Parathyroid adenoma (tissue), 2 donors: ENCODE measurements around the gene CDH10.

Experiments used
- H2AFZ ChIP-seq: fragments of 300-600 bp; sonication (generic); one replicate; pipeline ENCODE4 v1.7.0; 2017; ENCODE audit warnings: antibody characterized with exemption, mild to moderate bottlenecking
- H3K27ac ChIP-seq: fragments of 300-600 bp; sonication (generic); one replicate; pipeline ENCODE4 v1.7.0; 2017
- H3K27me3 ChIP-seq: fragments of 300-600 bp; sonication (generic); one replicate; pipeline ENCODE4 v1.7.0; 2017; ENCODE audit warnings: low read length; ENCODE audit not compliant: control insufficient read depth, insufficient read depth
- H3K36me3 ChIP-seq: fragments of 300-600 bp; sonication (generic); one replicate; pipeline ENCODE4 v1.7.0; 2017; ENCODE audit warnings: low read length; ENCODE audit not compliant: control insufficient read depth, insufficient read depth
- H3K4me1 ChIP-seq: fragments of 300-600 bp; sonication (generic); one replicate; pipeline ENCODE4 v1.7.0; 2017; ENCODE audit warnings: control low read depth
- H3K4me2 ChIP-seq: fragments of 300-600 bp; sonication (generic); one replicate; pipeline ENCODE4 v1.7.0; 2017; ENCODE audit warnings: low read length
- H3K4me3 ChIP-seq: fragments of 300-600 bp; sonication (generic); one replicate; pipeline ENCODE4 v1.7.0; 2017; ENCODE audit warnings: low read depth, low read length
- H3K79me2 ChIP-seq: fragments of 300-600 bp; sonication (generic); one replicate; pipeline ENCODE4 v1.7.0; 2017; ENCODE audit warnings: control low read depth
- H3K9ac ChIP-seq: fragments of 300-600 bp; sonication (generic); one replicate; pipeline ENCODE4 v1.7.0; 2017; ENCODE audit warnings: mild to moderate bottlenecking
- H3K9me3 ChIP-seq: fragments of 300-600 bp; sonication (generic); one replicate; pipeline ENCODE4 v1.7.0; 2017; ENCODE audit warnings: low read length; ENCODE audit not compliant: control insufficient read depth
- CTCF ChIP-seq: fragments of 300-600 bp; sonication (generic); IDR thresholded peaks from one replicate; pipeline ENCODE4 v1.7.0; 2017; ENCODE audit warnings: antibody characterized with exemption, mild to moderate bottlenecking
- donor health status: primary hyperparathyroidism.

CDH10 gene

GRCh38 chr5:24538346-24538745 is 106.4 kb downstream of the CDH10 start:
- H3K36me3 ChIP-seq = no peaks in the 10 kb centered on the region
- no peaks in the 10 kb centered on the region for H3K9me3 ChIP-seq
- no peak overlapping the region for H3K9ac ChIP-seq
- no peak overlapping the region for H3K27ac ChIP-seq
- H2AFZ ChIP-seq = no peak overlapping the region
- H3K79me2 ChIP-seq = no peaks in the 10 kb centered on the region
- H3K4me3 ChIP-seq = no peak overlapping the region
- no peak for TF ChIP-seq CTCF
- no peaks in the 10 kb centered on the region for H3K4me1 ChIP-seq
- no peak overlapping the region for H3K4me2 ChIP-seq
- H3K27me3 ChIP-seq = no peaks in the 10 kb centered on the region

DNA sequence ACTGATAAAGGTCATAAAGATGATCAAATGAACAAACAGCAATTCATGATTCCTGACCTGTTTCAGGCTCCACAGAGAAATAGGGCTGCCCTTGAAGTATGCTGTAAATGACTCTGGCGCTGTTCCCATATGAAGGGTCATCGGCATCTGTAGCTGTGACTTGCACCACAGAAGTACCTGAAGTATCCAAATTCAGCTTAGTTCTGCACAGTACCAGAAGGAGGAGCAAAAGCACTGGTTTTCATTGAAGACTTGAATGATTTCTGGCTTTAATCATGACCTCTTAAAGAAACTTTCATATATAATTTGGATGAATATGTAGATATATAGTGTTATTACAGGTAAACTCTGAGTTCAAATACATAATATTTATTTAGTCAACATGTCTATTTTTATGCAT is 109.1 kb downstream of the CDH10 start:
- no peak overlapping the region for H3K9ac ChIP-seq
- no peak overlapping the region for H3K4me2 ChIP-seq
- H3K79me2 ChIP-seq = no peaks in the 10 kb centered on the region
- H2AFZ ChIP-seq = no peak overlapping the region
- no peaks in the 10 kb centered on the region for H3K36me3 ChIP-seq
- H3K27me3 ChIP-seq = no peaks in the 10 kb centered on the region
- no peaks in the 10 kb centered on the region for H3K4me1 ChIP-seq
- no peak for TF ChIP-seq CTCF
- no peaks in the 10 kb centered on the region for H3K9me3 ChIP-seq
- H3K27ac ChIP-seq = no peak overlapping the region
- no peak overlapping the region for H3K4me3 ChIP-seq

GRCh38 chr5:24530906-24531305 is 113.9 kb downstream of the CDH10 start:
- H3K9me3 ChIP-seq = no peaks in the 10 kb centered on the region
- no peaks in the 10 kb centered on the region for H3K4me1 ChIP-seq
- H3K36me3 ChIP-seq = no peaks in the 10 kb centered on the region
- H3K27me3 ChIP-seq = no peaks in the 10 kb centered on the region
- TF ChIP-seq CTCF = no peak
- H3K9ac ChIP-seq = no peak overlapping the region
- H3K79me2 ChIP-seq = no peaks in the 10 kb centered on the region
- H3K4me3 ChIP-seq = no peak overlapping the region
- H3K4me2 ChIP-seq = no peak overlapping the region
- no peak overlapping the region for H3K27ac ChIP-seq
- H2AFZ ChIP-seq = no peak overlapping the region

DNA sequence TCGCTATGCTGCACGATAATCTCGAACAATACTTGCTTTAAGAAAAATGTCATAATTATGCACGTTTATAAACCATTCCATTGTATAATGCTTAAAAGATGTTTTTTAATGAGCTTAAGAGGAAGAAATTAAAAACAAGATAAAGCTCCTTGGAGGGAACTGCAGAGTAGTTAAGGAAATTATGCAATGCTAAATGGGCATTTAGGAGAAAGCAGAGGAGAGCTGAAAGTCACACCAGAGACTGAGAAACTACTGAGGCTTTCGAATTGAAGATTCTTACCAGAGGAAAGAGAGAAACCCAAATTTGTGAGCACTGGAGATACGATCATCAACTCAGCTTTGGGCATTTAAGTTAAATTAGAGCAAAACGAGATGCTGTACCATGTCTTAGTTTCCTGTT is 119.4 kb downstream of the CDH10 start:
- Histone ChIP-seq H3K79me2 (no peaks in the 10 kb centered on the region), H3K36me3 (no peaks in the 10 kb centered on the region), H3K27ac (no peak overlapping the region), H3K4me2 (no peak overlapping the region), H3K9me3 (no peaks in the 10 kb centered on the region), H2AFZ (no peak overlapping the region), H3K27me3 (no peaks in the 10 kb centered on the region), H3K4me1 (no peaks in the 10 kb centered on the region), H3K9ac (no peak overlapping the region), H3K4me3 (no peak overlapping the region)
- no peak for TF ChIP-seq CTCF

- Histone ChIP-seq H3K36me3 (no peaks in the 10 kb centered on the region), H3K27ac (no peak overlapping the region), H3K4me2 (no peak overlapping the region), H3K4me3 (no peak overlapping the region), H3K4me1 (no peaks in the 10 kb centered on the region), H3K9me3 (no peaks in the 10 kb centered on the region), H3K9ac (no peak overlapping the region), H3K79me2 (no peaks in the 10 kb centered on the region), H3K27me3 (no peaks in the 10 kb centered on the region), H2AFZ (no peak overlapping the region)
- no peak for TF ChIP-seq CTCF
Measured at GRCh38 chr5:24512423-24512822, 132.4 kb downstream of the CDH10 start.
